Activated T-helper 17 cell treated with anti-CD3 and anti-CD28 coated beads, Interleukin-2, amount 50 U/mL, for 72 hours (primary cell): Measurements from ENCODE around the gene VPS13A. TPM values are rescaled to one million over a fixed set of nuclear protein-coding genes. Genes with fewer than 3 reads are reported as not detected.
"Not testable (repeated sequence)": the region's sequence is repeated elsewhere in the genome, so short reads cannot be mapped to it uniquely, and the experiment has no call there.

Experiments
- ATAC-seq: fragments of 150-1000 bp; cut with Tn5 transposase; replicated peaks from 2 replicates; pipeline ENCODE4 v1.10.0; 2021; ENCODE audit warnings: mild to moderate bottlenecking, moderate library complexity
- H3K27ac Mint-ChIP-seq: one replicate; pipeline ENCODE4 v1.8.0; 2022; ENCODE audit warnings: mixed read lengths
- H3K27me3 Mint-ChIP-seq: one replicate; pipeline ENCODE4 v1.8.0; 2022; ENCODE audit warnings: mixed read lengths
- H3K36me3 Mint-ChIP-seq: one replicate; pipeline ENCODE4 v1.8.0; 2022; ENCODE audit warnings: low read depth, mild to moderate bottlenecking, mixed read lengths
- H3K4me1 Mint-ChIP-seq: one replicate; pipeline ENCODE4 v1.8.0; 2022; ENCODE audit warnings: mixed read lengths
- H3K4me3 Mint-ChIP-seq: one replicate; pipeline ENCODE4 v1.8.0; 2022; ENCODE audit warnings: mild to moderate bottlenecking, mixed read lengths
- H3K9me3 Mint-ChIP-seq: one replicate; pipeline ENCODE4 v1.8.0; 2022; ENCODE audit warnings: mixed read lengths
- total RNA-seq, 2 donors: library from RNA; stranded (reverse); gene quantifications; one replicate each; pipeline ENCODE4 v1.2.3, GENCODE V29; 2022

VPS13A gene
- total RNA-seq, 2 donors from 2014 or later: 43.1 to 44.4 TPM

- ATAC-seq: no peak
- Mint-ChIP-seq H3K4me1 (no peaks in the 10 kb centered on the region), H3K9me3 (no peaks in the 10 kb centered on the region), H3K36me3 (peaks cover 40% of the 10 kb centered on the region), H3K4me3 (no peak overlapping the region), H3K27me3 (no peaks in the 10 kb centered on the region), H3K27ac (no peak overlapping the region)
These were observed 225.0 kb downstream of the VPS13A start for GRCh38 chr9:77402286-77402685.

- H3K27ac Mint-ChIP-seq: no peak overlapping the region
- no peak overlapping the region for H3K4me3 Mint-ChIP-seq
- no peaks in the 10 kb centered on the region for H3K4me1 Mint-ChIP-seq
- H3K9me3 Mint-ChIP-seq: no peaks in the 10 kb centered on the region
- no peak for ATAC-seq
- H3K36me3 Mint-ChIP-seq: peaks cover 49% of the 10 kb centered on the region
- no peaks in the 10 kb centered on the region for H3K27me3 Mint-ChIP-seq
These were observed 225.9 kb downstream of the VPS13A start for GRCh38 chr9:77403239-77403638.

- H3K4me3 Mint-ChIP-seq, H3K9me3 Mint-ChIP-seq, H3K4me1 Mint-ChIP-seq, H3K27me3 Mint-ChIP-seq, ATAC-seq, H3K27ac Mint-ChIP-seq: not testable (repeated sequence)
- peaks cover 54% of the 10 kb centered on the region for H3K36me3 Mint-ChIP-seq
These were observed 231.2 kb downstream of the VPS13A start for GRCh38 chr9:77408521-77408920.

GRCh38 chr9:77417566-77417965 is 240.2 kb downstream of the VPS13A start:
- Mint-ChIP-seq H3K4me3 (no peak overlapping the region), H3K27me3 (no peaks in the 10 kb centered on the region), H3K36me3 (peaks cover 6% of the 10 kb centered on the region), H3K27ac (no peak overlapping the region), H3K4me1 (no peaks in the 10 kb centered on the region), H3K9me3 (no peaks in the 10 kb centered on the region)
- no peak for ATAC-seq

- Mint-ChIP-seq H3K27ac (no peak overlapping the region), H3K9me3 (no peaks in the 10 kb centered on the region), H3K27me3 (no peaks in the 10 kb centered on the region), H3K36me3 (peaks cover 6% of the 10 kb centered on the region), H3K4me3 (no peak overlapping the region), H3K4me1 (no peaks in the 10 kb centered on the region)
- no peak for ATAC-seq
These were observed 240.9 kb downstream of the VPS13A start for GRCh38 chr9:77418226-77418625.

- Mint-ChIP-seq H3K27me3 (no peaks in the 10 kb centered on the region), H3K27ac (no peak overlapping the region), H3K9me3 (peaks cover 6% of the 10 kb centered on the region), H3K4me3 (no peak overlapping the region), H3K4me1 (peaks cover 5% of the 10 kb centered on the region), H3K36me3 (peaks cover 3% of the 10 kb centered on the region)
- no peak for ATAC-seq
These were observed 243.3 kb downstream of the VPS13A start for GRCh38 chr9:77420641-77421040.

- Mint-ChIP-seq H3K27ac (no peak overlapping the region), H3K4me3 (no peak overlapping the region), H3K27me3 (no peaks in the 10 kb centered on the region), H3K9me3 (peaks cover 6% of the 10 kb centered on the region), H3K4me1 (peaks cover 5% of the 10 kb centered on the region), H3K36me3 (no peaks in the 10 kb centered on the region)
- no peak for ATAC-seq
These were observed 244.4 kb downstream of the VPS13A start for GRCh38 chr9:77421506-77422265.

GRCh38 chr9:77422969-77423368 is 245.6 kb downstream of the VPS13A start:
- ATAC-seq: no peak
- Mint-ChIP-seq H3K4me1 (peaks cover 5% of the 10 kb centered on the region), H3K27me3 (no peaks in the 10 kb centered on the region), H3K36me3 (no peaks in the 10 kb centered on the region), H3K9me3 (peaks cover 6% of the 10 kb centered on the region), H3K4me3 (no peak overlapping the region), H3K27ac (no peak overlapping the region)

GRCh38 chr9:77423841-77424240 is 246.5 kb downstream of the VPS13A start:
- Mint-ChIP-seq H3K27me3 (no peaks in the 10 kb centered on the region), H3K27ac (no peak overlapping the region), H3K4me3 (no peak overlapping the region), H3K36me3 (no peaks in the 10 kb centered on the region), H3K9me3 (peaks cover 6% of the 10 kb centered on the region), H3K4me1 (peaks cover 5% of the 10 kb centered on the region)
- no peak for ATAC-seq

GRCh38 chr9:77424993-77425392 is 247.7 kb downstream of the VPS13A start:
- H3K4me3 Mint-ChIP-seq: no peak overlapping the region
- peaks cover 6% of the 10 kb centered on the region for H3K9me3 Mint-ChIP-seq
- H3K4me1 Mint-ChIP-seq: peaks cover 5% of the 10 kb centered on the region
- no peak for ATAC-seq
- no peak overlapping the region for H3K27ac Mint-ChIP-seq
- no peaks in the 10 kb centered on the region for H3K36me3 Mint-ChIP-seq
- no peaks in the 10 kb centered on the region for H3K27me3 Mint-ChIP-seq

- no peaks in the 10 kb centered on the region for H3K36me3 Mint-ChIP-seq
- H3K9me3 Mint-ChIP-seq: peaks cover 6% of the 10 kb centered on the region
- no peak for ATAC-seq
- H3K4me3 Mint-ChIP-seq: no peak overlapping the region
- H3K27ac Mint-ChIP-seq: no peak overlapping the region
- no peaks in the 10 kb centered on the region for H3K27me3 Mint-ChIP-seq
- H3K4me1 Mint-ChIP-seq: peaks cover 5% of the 10 kb centered on the region
These were observed 249.4 kb downstream of the VPS13A start for GRCh38 chr9:77426712-77427111.

- peaks cover 6% of the 10 kb centered on the region for H3K9me3 Mint-ChIP-seq
- ATAC-seq: no peak
- H3K4me3 Mint-ChIP-seq: no peak overlapping the region
- no peak overlapping the region for H3K27ac Mint-ChIP-seq
- H3K36me3 Mint-ChIP-seq: no peaks in the 10 kb centered on the region
- H3K4me1 Mint-ChIP-seq: peaks cover 5% of the 10 kb centered on the region
- H3K27me3 Mint-ChIP-seq: no peaks in the 10 kb centered on the region
These were observed 250.1 kb downstream of the VPS13A start for GRCh38 chr9:77427256-77427927.

- Mint-ChIP-seq H3K9me3 (peaks cover under 1% of the 10 kb centered on the region), H3K36me3 (no peaks in the 10 kb centered on the region), H3K4me3 (no peak overlapping the region), H3K4me1 (peaks cover 6% of the 10 kb centered on the region), H3K27me3 (no peaks in the 10 kb centered on the region), H3K27ac (no peak overlapping the region)
- no peak for ATAC-seq
These were observed 252.6 kb downstream of the VPS13A start for GRCh38 chr9:77429928-77430327.

- no peak overlapping the region for H3K4me3 Mint-ChIP-seq
- peaks cover 5% of the 10 kb centered on the region for H3K4me1 Mint-ChIP-seq
- no peak for ATAC-seq
- H3K27me3 Mint-ChIP-seq: no peaks in the 10 kb centered on the region
- H3K27ac Mint-ChIP-seq: no peak overlapping the region
- no peaks in the 10 kb centered on the region for H3K36me3 Mint-ChIP-seq
- H3K9me3 Mint-ChIP-seq: no peaks in the 10 kb centered on the region
These were observed 254.7 kb downstream of the VPS13A start for GRCh38 chr9:77432053-77432452.

- H3K36me3 Mint-ChIP-seq: no peaks in the 10 kb centered on the region
- ATAC-seq: peak; percentile 89
- H3K27me3 Mint-ChIP-seq: peaks cover 3% of the 10 kb centered on the region
- no peak overlapping the region for H3K27ac Mint-ChIP-seq
- no peaks in the 10 kb centered on the region for H3K9me3 Mint-ChIP-seq
- peaks cover 5% of the 10 kb centered on the region for H3K4me1 Mint-ChIP-seq
- no peak overlapping the region for H3K4me3 Mint-ChIP-seq
These were observed 256.5 kb downstream of the VPS13A start for GRCh38 chr9:77433675-77434445.
